ACHN (cell line): Measurements from ENCODE around the gene C5orf15.
"Not testable (repeated sequence)": the region's sequence is repeated elsewhere in the genome, so short reads cannot be mapped to it uniquely, and the experiment has no call there.

Experiments
- DNase-seq: peaks from one replicate; pipeline ENCODE4 v3.0.0-alpha.2; 2015
- in situ Hi-C: cut with HindIII; loops from 2 replicates; pipeline ENCODE4 v1.10.0; 2017; ENCODE audit warnings: low sequenced_read_pairs, low pct_ligation_motif_present, low pct_unique_long_range_greater_than_20kb

C5orf15 gene

DNA sequence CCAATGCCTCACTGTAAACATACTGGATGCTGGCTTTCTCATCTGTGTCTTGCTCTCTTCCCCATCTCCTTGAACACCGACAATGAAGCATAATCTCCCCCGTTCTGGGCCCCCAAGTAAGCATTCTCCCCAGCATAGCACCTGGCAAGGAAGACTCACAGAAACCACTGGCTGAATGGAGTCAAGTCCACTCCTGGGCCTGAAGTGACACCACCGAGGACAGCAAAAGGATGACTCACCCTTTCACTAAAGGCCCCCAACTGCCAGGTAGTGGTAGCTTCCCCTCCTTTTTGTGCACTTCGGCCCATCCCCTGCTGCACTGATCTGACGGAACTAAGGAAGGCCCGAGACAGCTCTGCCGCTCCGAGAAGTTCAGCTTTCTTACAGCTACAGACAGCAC, 26.9 kb upstream of the C5orf15 start:
- in situ Hi-C loops = no loop called here
- no peak for DNase-seq

DNA sequence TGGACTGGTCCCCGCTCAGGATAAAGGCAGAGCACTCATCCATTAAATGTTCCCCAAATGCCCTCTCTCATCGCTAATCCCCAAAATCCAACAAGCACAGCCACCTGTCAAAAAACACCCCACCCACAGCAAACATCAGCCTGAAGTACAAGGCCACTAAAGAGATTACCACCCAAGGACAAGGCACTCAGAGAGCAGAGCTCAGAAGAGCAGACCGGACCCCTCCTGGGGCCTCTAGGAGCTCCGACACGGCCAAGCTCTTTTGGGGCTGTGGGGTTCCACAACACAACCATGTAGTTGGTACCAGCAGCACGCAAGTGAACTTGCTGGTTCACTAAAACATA, 26.5 kb upstream of the C5orf15 start:
- no peak for DNase-seq
- in situ Hi-C loops = no loop called here

DNA sequence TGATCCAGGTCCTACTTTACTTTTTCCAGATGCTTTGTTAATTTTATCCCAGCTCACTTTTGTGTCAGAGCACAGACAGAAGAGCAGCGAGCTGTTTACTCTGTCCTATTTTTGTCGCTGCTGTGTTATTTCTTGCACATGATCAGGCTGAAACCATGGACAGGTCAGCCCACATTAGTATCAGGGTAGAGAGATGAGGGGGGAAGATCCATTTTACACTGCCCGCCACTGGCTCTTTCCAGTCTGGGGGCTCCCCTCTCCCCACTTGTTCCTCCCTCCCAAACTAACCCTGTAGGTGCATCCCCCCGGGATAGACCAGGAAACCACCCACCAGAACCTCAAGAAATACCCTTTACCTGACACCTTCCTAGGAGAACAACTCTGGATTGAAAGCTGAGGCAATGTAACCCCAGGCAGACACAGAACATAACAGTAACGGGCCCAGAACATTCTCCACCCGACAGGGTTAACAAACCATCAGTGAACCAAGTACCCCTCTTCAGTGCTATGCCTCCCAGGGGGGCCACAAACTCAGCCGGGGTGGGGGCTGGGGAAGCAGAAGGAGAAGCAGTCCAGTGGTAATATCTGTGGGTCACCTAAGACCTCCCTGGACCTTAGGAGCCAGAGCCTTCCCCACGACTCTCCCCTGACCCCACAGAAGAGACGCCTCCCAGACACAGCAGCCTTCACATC, 26.0 kb upstream of the C5orf15 start:
- DNase-seq = no peak
- in situ Hi-C loops = no loop called here

DNA sequence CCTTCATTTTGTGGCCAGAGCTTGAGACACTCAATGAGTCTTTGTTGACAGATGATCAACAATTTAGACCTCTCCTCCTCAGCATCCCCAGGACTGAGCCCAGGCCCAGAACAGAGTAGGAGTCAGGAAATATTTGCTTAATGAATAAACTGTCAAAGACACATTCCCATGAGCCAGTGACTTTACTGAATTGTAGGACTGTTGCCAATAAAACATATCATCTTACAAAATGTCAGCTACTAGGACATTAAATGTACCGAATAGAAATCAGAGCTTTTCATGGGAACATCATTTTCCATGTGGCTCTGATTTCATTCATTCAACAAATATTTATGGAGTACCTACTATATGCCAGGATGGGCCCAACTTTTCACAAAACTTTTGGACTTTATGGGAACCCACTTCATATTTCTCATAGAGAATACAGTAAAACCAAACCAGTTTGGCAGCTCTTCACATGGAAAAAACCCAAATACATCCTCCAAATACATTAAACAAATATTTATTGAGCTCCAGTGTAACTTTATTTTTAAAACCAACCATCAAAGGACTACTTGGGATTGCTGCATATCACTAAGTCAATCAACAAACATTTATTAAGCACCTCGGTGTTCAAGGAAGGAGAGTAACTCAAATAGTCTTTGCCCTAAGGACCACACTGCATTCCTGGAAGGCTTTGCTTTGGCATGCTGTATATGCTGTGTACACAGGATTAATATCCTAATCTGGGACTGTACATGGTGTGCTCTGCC, 24.9 kb upstream of the C5orf15 start:
- in situ Hi-C loops = no loop called here
- DNase-seq = no peak

DNA sequence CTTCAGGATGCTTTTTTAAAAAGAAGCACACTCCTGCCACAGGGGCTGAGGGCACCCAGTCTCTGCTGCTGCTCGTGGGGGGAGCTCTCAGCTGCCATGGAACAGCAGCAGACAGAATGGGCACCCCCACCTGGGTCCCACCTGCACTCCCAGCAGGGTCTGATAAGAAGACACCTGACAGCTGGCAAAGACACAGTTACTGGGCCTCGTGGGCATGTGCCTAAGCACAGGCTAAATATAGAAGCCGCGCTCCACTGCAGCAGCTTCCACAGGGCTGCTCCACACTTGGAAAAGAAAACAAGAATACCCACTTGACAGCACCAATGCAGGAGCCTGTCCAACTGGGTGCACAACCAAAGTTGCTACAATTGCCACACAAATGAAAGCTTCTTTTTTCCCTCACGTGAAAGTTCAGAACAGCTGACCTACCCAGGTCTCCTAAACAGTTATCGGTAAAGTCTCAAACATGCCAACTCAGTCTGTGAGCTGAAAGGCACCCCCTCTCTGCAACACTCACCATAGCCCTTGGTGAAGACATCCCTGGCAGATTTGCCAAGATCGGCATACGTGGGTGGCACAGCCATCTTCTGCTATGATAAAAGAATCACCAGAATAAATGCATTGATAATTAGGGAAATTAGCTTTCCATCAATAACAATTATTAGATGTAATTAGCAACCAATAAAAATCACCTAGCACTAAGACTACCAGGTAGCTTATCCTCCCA, 24.2 kb upstream of the C5orf15 start:
- in situ Hi-C loops = no loop called here
- DNase-seq = no peak

DNA sequence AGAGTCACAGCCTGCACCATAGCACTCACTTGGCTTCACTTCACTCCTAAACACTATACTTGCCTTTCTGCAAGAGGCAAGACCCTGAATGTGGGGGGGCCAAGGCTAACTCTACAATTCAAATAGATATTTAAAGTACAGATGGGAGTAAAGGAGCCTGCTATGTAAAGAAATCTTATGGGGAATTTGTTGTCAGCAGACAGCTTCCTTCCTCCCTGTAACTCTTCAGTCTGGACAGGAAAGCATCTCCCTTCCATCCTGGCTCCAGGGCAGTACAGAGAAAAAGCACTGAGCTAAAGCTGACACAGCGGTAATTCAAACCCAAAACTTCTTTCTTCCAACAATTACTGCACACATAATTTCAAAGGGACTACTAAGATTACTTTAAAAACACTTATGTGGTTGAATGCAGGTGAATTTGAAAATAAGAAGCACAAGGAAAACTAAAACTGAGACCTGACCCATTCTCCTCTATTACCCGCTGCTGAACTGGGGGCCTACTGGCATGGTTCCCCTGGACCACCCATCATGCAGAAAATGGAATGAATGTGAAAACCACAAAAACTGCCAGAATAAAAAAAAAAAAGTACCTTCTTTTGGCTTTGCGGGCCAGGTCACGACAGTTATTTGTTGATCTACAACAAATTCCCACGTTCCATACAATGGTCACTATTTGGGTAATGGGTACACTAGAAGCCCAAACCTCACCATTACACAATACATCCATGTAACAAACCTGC, 22.9 kb upstream of the C5orf15 start:
- no peak for DNase-seq
- in situ Hi-C loops = no loop called here

DNA sequence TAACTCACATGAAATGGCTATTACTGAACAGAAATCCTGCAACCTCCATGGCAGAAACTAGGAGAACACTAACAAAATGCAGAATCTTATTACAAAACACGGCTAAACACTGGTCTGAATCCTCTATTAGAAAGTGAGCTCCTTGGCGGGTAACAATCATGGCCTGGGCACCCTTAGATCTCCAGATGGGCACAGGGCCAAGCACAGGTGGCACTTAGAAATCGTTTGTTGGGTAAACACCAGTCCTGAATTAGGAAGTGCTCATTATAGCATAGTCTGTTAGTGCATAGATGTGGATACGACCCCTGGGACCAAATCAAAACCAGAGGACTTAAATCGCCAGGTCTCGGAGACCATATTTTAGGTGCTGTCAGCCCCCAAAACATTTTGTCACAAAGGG, 22.0 kb upstream of the C5orf15 start:
- DNase-seq = no peak
- in situ Hi-C loops = no loop called here

DNA sequence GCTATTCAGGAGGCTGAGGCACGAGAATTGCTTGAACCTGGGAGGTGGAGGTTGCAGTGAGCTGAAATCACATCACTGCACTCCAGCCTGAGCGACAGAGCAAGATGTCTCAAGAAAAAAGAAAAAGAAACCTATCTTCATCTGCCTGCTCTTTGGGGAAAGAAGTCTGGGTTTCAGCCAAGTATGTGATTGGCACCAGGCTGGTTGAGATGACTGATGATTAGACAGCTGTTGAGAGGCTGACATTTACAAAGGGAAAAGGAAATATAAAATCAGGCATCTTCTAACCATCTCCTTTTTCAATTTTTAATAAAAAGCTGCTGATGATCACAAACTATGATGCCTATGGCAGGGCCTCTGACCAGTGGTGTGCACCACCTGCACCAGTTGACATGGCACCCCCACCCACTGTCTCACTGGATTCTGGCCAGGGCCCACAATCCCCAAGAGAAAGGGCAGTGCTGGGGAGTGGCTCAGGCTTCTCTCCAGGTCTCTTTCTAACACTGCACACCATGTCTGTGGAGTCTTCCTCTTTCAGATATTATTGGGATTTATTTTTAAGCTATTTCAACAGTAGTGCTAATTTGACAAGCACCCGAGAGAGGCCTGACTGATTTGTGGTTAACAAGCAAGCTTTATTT, 17.2 kb upstream of the C5orf15 start:
- in situ Hi-C loops = no loop called here
- DNase-seq = no peak

DNA sequence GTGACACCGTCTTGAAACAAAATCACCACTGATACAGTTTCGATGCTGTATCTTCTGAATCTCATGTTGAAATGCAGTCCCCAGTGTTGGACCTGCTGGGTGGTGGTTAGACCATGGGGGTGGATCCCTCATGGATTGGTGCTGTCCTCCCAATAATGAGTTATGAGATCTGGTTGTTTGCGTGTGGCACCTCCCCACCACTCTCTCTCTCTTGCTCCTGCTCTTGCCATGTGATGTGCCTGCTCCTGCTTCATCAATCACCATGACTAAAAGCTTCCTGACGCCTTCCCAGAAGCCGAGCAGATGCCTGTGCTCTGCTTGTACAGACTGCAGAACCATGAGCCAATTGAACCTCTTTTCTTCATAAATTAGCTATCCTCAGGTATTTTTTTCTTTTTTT, 15.2 kb upstream of the C5orf15 start:
- no peak for DNase-seq
- in situ Hi-C loops = no loop called here

DNA sequence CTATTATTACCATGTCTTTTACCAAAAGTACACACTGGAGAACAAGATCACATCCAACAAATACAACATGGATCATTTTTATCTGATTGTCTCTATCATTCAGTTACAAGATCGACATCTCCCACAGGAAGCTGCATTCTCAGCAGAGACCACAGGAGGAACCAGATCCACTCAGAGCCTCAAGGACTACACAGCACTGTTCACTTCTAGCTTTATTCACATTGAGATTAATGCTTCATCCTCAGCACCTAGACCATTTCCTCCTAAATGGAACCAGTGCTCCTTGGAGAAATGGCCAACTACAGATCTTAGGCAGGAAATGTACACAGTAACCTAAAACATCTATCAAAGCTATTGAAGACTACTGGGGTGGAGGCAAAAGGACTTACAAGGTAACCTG, 13.3 kb upstream of the C5orf15 start:
- in situ Hi-C loops = no loop called here
- DNase-seq = no peak

DNA sequence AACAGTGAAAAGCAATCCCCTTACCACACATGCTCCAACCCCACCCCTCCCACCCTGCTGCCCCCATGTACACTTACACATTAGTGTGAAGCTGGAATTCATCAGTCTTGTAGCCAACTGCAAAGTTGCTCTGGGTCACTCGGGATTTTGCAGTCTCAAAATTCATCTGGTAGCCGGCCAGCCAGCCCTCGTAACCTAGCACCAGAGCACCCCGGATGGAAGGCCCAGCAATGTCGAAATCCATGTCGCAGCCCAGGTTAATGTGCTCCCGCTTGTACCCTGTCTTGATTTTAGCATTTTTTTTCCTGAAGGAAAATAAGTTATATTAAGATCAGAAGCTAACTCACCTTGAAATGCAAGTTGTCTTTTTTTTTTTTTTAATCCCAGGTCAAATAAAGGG, 12.2 kb upstream of the C5orf15 start:
- in situ Hi-C loops = no loop called here
- no peak for DNase-seq

DNA sequence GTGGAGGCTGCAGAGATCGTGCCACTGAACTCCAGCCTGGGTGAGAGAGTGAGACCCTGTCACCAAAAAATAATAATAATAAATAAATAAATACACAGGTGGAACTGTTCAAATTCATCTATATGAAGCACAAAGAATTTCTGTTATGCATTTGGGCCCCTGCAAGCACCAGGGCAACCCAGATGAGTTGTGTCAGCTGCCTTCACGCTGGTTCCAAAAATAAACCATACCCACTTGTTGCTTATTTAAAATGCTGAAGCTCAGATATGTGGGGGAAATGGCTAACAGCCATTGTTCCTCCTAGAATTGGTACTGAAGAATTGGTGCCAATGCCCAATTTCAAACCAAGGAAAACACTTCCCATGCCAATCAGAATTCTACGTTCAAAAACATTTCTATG, 10.5 kb upstream of the C5orf15 start:
- DNase-seq = no peak
- in situ Hi-C loops = no loop called here

DNA sequence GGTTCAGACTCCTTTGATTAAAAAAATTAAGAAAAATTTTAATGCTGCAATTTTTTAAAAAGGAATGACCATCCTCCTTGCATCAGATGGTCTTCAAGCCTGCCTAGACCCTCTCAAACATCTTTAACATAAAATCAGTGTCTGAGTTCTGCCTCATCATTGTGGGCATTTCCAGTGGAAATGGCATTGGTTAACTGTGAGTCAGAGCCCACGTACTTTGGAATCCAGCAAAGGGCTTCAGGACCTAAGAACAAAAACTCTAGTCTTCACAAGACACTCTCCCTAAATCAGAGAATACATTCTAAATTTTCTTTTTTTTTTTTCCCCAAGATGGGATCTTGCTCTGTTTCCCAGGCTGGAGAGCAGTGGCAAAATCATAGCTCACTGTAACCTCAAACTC, 9.4 kb upstream of the C5orf15 start:
- DNase-seq = peak; percentile 66
- in situ Hi-C loops = no loop called here

DNA sequence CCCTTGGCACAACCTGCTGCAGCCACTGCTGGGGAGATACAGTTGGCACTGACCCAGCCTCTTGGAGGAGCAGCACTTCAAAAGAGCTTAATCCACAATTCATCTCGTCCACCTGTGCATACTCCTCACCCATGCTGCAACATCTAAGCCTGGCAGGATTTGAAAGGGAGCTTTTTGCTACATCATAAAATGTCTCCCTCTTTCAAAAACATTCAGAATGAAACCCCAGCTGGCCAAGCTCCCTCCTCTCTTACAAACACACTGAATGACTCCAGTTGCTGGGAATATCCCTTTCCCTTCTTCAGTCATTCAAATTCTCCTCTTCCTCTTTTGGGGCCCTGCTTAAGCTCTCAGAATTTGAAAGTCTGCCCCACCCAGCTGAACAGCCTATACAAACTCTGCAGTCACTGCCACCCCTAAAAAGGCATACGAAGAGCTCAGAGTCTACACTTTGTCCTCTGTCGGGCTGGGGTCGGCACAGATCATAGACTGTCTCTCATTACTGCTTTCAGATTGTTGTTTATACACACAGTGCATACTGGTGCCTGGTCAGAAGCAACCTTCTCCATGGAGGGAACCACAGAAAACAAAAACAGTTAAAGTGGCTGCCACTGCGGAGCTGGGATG, 8.8 kb upstream of the C5orf15 start:
- DNase-seq = no peak
- in situ Hi-C loops = no loop called here

DNA sequence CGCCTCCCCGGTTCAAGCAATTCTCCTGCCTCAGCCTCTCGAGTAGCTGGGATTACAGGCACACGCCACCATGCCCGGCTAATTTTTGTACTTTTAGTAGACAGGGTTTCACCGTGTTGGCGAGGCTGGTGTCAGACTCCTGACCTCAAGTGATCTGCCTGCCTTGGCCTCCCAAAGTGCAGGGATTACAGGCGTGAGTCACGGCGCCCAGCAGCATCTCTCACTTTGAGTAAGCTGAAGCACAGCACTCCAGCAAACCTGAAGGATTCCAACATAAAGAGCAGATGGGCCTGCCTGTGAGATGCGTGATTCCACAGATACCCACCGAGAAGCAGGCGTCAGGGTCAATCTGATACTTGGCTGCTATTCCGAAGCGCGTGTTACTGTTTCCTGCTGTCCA, 7.1 kb upstream of the C5orf15 start:
- in situ Hi-C loops = not testable (repeated sequence)

DNA sequence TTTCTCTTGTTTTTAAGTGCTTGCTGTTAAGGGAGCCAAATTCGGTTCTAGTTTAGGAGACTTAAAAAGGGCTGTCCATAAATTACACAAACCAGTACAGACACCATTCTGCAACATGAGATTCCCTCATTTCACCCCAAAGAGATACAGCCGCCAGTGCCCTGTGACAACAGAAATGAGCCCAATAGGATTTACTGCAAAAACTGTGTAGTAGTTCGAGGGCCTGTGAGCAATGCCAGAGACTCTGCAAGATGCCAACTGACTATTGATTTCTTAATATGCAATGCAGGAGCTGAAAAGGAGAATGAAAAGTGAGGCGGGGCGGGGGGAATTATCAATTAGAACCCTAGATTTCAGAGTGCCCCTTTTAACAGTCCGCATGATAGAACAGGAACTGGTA, 5.7 kb upstream of the C5orf15 start:
- no peak for DNase-seq
- in situ Hi-C loops = no loop called here

More for the DNA sequence above, 7.1 kb upstream of the C5orf15 start:
- DNase-seq = not testable (repeated sequence)

DNA sequence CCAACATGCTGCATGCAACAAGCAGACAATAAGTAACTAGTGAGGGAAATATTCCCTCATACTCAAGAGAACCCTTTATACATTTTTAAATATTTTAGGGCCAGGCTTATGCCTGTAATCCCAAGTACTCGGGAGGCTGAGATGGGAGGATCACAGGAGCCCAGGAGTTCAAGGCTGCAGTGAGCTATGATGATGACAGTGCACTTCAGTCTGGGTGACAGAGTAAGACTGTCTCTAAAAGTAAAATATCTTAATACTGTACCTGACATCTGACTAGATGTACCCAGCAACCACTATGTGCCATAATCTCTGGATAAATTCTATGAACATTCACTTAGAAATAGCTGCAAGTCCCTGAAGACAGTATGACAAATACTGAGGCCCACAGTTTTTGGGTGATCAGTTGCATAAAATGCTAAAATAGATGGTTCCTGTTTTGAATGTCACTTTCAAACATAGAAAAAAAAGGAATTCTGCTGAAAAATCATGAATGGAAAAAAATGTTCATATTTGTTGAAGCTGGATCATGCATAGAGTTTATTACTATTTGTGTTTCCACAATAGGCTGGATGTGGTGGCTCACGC, 2.0 kb upstream of the C5orf15 start:
- no peak for DNase-seq
- in situ Hi-C loops = no loop called here
